ENCODE measurements around the gene PTS. TPM values are rescaled to one million over a fixed set of nuclear protein-coding genes. Genes with fewer than 3 reads are reported as not detected.

The PTS gene
- total and polyA plus RNA-seq, 8 donors, result 28.2 to 46.0 (median 38.4) TPM

- intact Hi-C loops (cut with DNase I), result no loop called here
- Histone ChIP-seq H3K27me3 (no peaks in the 10 kb centered on the region), H3K9me3 (no peaks in the 10 kb centered on the region), H3K36me3 (peaks cover 0 to 64% of the 10 kb centered on the region in 2 donors), H3K4me1 (no peaks in the 10 kb centered on the region), H3K4me3 (no peak overlapping the region), H3K27ac (peak overlapping the region in 1 of 2 donors; percentile 39)
- TF ChIP-seq, protein P1, sequence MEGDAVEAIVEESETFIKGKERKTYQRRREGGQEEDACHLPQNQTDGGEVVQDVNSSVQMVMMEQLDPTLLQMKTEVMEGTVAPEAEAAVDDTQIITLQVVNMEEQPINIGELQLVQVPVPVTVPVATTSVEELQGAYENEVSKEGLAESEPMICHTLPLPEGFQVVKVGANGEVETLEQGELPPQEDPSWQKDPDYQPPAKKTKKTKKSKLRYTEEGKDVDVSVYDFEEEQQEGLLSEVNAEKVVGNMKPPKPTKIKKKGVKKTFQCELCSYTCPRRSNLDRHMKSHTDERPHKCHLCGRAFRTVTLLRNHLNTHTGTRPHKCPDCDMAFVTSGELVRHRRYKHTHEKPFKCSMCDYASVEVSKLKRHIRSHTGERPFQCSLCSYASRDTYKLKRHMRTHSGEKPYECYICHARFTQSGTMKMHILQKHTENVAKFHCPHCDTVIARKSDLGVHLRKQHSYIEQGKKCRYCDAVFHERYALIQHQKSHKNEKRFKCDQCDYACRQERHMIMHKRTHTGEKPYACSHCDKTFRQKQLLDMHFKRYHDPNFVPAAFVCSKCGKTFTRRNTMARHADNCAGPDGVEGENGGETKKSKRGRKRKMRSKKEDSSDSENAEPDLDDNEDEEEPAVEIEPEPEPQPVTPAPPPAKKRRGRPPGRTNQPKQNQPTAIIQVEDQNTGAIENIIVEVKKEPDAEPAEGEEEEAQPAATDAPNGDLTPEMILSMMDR (IDR thresholded peaks at IDR 0.05), result no peak
- DNase-seq (no peak), ATAC-seq (peak; percentile 50)
These were observed 15.3 kb downstream of the PTS start for GRCh38 chr11:112241486-112241885.

DNA sequence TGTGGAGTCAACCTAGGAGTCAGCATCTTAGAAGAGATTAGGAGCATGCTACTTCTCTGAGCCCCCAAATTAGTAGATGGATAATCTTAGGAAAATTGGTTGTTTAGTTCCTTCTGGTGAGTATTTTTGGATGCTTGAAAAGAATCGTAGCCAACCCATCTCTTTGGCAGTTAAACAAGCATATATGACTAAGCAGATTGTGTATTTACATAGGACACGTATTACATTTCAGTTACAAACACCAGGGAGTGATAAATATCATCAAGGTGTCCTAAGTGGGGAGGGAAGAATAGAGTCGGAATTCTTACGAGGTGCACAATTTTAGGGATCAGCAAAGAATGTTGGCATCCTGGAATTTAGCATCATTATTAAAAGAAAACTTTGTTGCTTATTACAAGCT lies 21.0 kb downstream of the PTS start:
- no peak overlapping the region for H3K27ac ChIP-seq
- no peaks in the 10 kb centered on the region for H3K9me3 ChIP-seq
- H3K27me3 ChIP-seq, result no peaks in the 10 kb centered on the region
- H3K36me3 ChIP-seq, result peaks cover 0 to 8% of the 10 kb centered on the region in 2 donors
- TF ChIP-seq, protein P1 (IDR thresholded peaks at IDR 0.05), result no peak
- no peak overlapping the region for H3K4me3 ChIP-seq
- ATAC-seq, result no peak
- intact Hi-C loops (cut with DNase I), result no loop called here
- H3K4me1 ChIP-seq, result no peaks in the 10 kb centered on the region
- no peak for DNase-seq

- Histone ChIP-seq H3K4me3 (no peak overlapping the region), H3K27ac (no peak overlapping the region), H3K36me3 (no peaks in the 10 kb centered on the region), H3K4me1 (no peaks in the 10 kb centered on the region), H3K9me3 (no peaks in the 10 kb centered on the region), H3K27me3 (no peaks in the 10 kb centered on the region)
- ATAC-seq, result no peak
- no peak for DNase-seq
- TF ChIP-seq, protein P1 (IDR thresholded peaks at IDR 0.05), result no peak
- intact Hi-C loops (cut with DNase I), result no loop called here
These were observed 22.0 kb downstream of the PTS start for GRCh38 chr11:112248201-112248600.

DNA sequence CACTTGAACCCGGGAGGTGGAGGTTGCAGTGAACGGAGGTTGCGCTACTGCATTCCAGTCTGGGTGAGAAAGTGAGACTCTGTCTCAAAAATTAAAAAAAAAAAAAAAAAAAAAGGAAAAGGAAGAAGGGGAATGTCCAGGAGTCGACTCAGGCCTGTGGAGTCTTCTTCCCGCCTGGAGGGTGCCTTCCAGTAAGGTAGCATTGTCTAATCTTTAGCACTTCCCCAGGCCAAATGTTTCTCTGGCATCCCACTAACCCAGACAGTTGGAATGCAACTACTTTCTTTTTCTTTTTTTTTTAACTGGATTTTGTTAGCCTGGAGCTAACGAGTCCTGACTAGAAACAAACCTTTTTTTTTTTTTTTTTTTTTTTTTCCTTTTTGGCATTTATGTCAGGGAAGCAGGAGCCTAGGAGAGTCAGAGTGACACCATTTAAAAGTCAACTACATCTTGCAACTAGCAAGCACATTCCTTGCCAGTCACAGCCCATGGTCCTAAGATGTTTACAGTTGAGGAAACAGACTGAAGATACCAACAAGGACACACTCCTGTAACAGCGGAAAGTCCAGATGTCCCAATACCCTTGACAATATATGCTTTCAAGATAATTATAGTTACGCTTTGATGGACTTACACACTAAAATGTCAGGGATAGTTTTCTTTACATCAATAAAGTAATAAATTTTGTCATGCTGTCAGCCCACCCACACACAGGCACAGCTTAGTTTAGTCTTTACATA lies 23.8 kb downstream of the PTS start:
- no peaks in the 10 kb centered on the region for H3K36me3 ChIP-seq
- DNase-seq, result no peak
- H3K27ac ChIP-seq, result no peak overlapping the region
- no peaks in the 10 kb centered on the region for H3K27me3 ChIP-seq
- H3K9me3 ChIP-seq, result no peaks in the 10 kb centered on the region
- TF ChIP-seq, protein P1 (IDR thresholded peaks at IDR 0.05), result no peak
- ATAC-seq, result no peak
- H3K4me3 ChIP-seq, result no peak overlapping the region
- intact Hi-C loops (cut with DNase I), result no loop called here
- H3K4me1 ChIP-seq, result no peaks in the 10 kb centered on the region

- TF ChIP-seq, protein P1 (IDR thresholded peaks at IDR 0.05), result no peak
- Histone ChIP-seq H3K27ac (no peak overlapping the region), H3K4me1 (no peaks in the 10 kb centered on the region), H3K36me3 (no peaks in the 10 kb centered on the region), H3K4me3 (no peak overlapping the region), H3K27me3 (no peaks in the 10 kb centered on the region), H3K9me3 (no peaks in the 10 kb centered on the region)
- intact Hi-C loops (cut with DNase I), result no loop called here
- DNase-seq (no peak), ATAC-seq (no peak)
These were observed 27.5 kb downstream of the PTS start for GRCh38 chr11:112253605-112254242.

Data from left lung (tissue), 10 donors.